Smooth muscle cell (in vitro differentiated cells): ENCODE results near the gene HOATZ. TPM values are rescaled to one million over a fixed set of nuclear protein-coding genes. Genes with fewer than 3 reads are reported as not detected.
A peak's percentile ranks its signal among the peaks of the same experiment; 100 is the strongest.

Experiments used
- DNase-seq: peaks from one replicate; lab custom pipeline; 2025; ENCODE audit not compliant: unreplicated experiment; lab: John Stamatoyannopoulos, UW
- H2AFZ ChIP-seq: fragments of 200-600 bp; sonication (generic); 2 replicates; pipeline ENCODE4 v1.6.0; 2016; ENCODE audit warnings: antibody characterized with exemption, low read depth, mild to moderate bottlenecking
- H3F3A ChIP-seq: fragments of 200-600 bp; sonication (generic); 2 replicates; pipeline ENCODE4 v1.6.0; 2017; ENCODE audit warnings: antibody characterized with exemption, low read depth
- H3K27ac ChIP-seq: fragments of 200-600 bp; sonication (generic); 2 replicates; pipeline ENCODE4 v1.5.1; 2016; ENCODE audit warnings: low read depth, mild to moderate bottlenecking
- H3K27me3 ChIP-seq: fragments of 200-600 bp; sonication (generic); 2 replicates; pipeline ENCODE4 v1.6.1; 2016; ENCODE audit warnings: low read depth, mild to moderate bottlenecking
- H3K36me3 ChIP-seq: fragments of 200-600 bp; sonication (generic); 2 replicates; pipeline ENCODE4 v1.5.1; 2016; ENCODE audit warnings: low read depth
- H3K4me1 ChIP-seq: fragments of 200-600 bp; sonication (generic); 2 replicates; pipeline ENCODE4 v1.5.1; 2016; ENCODE audit warnings: low read depth
- H3K4me2 ChIP-seq: fragments of 200-600 bp; sonication (generic); 2 replicates; pipeline ENCODE4 v1.6.0; 2016; ENCODE audit warnings: mild to moderate bottlenecking
- H3K4me3 ChIP-seq: fragments of 200-600 bp; sonication (generic); 2 replicates; pipeline ENCODE4 v1.5.1; 2016; ENCODE audit warnings: mild to moderate bottlenecking
- H3K79me2 ChIP-seq: fragments of 200-600 bp; sonication (generic); 2 replicates; pipeline ENCODE4 v1.6.0; 2016; ENCODE audit warnings: low read depth, mild to moderate bottlenecking
- H3K9ac ChIP-seq: fragments of 200-600 bp; sonication (generic); 2 replicates; pipeline ENCODE4 v1.6.0; 2016; ENCODE audit warnings: low read depth
- H3K9me3 ChIP-seq: fragments of 200-600 bp; sonication (generic); replicated peaks from 2 replicates; pipeline ENCODE4 v1.5.1; 2016; ENCODE audit warnings: low read depth
- H4K20me1 ChIP-seq: fragments of 200-600 bp; sonication (generic); 2 replicates; pipeline ENCODE4 v1.6.0; 2016; ENCODE audit warnings: low read depth
- CTCF ChIP-seq: fragments of 200-600 bp; sonication (generic); IDR thresholded peaks from 2 replicates; pipeline ENCODE4 v1.5.1; 2017; ENCODE audit warnings: borderline replicate concordance, mild to moderate bottlenecking, antibody characterized with exemption; ENCODE audit not compliant: insufficient read depth, poor library complexity, severe bottlenecking
- WGBS: methylation state at CpG from one replicate; pipeline ENCODE4 v1.1.7; 2016; ENCODE audit warnings: low lambda C conversion rate; 5-methylcytosine and 5-hydroxymethylcytosine counted together
- polyA plus RNA-seq: library from polyadenylated mRNA; unstranded; fragments of >200 nt; fragmentation: Nextera tagmentation; extraction: Ambion mirVana; gene quantifications from 2 replicates; pipeline ENCODE4 v1.2.1, GENCODE V29; 2016
- total RNA-seq: library from RNA; depleted of rRNA; stranded (reverse); fragments of >200 nt; gene quantifications from 2 replicates; pipeline ENCODE4 v1.2.3, GENCODE V29; 2014

HOATZ gene
- total and polyA plus RNA-seq, 2 experiments from 2014 or later, result 0.85 to 1.2 TPM

GRCh38 chr11:111530091-111530490, 15.5 kb downstream of the HOATZ start:
- Histone ChIP-seq H3F3A (peaks cover 22% of the 10 kb centered on the region), H2AFZ (no peak overlapping the region), H3K4me3 (no peak overlapping the region), H3K36me3 (no peaks in the 10 kb centered on the region), H3K9ac (no peak overlapping the region), H3K4me2 (peak overlapping the region; percentile 79), H3K27ac (peak overlapping the region; percentile 95), H3K9me3 (no peaks in the 10 kb centered on the region), H3K79me2 (no peaks in the 10 kb centered on the region), H3K4me1 (peaks cover 27% of the 10 kb centered on the region), H3K27me3 (no peaks in the 10 kb centered on the region), H4K20me1 (no peaks in the 10 kb centered on the region)
- TF ChIP-seq CTCF, result no peak
- DNase-seq, result no peak
- 15% methylated on average over 3 of the region's 3 CpGs for WGBS

- Histone ChIP-seq H3K4me2 (peak overlapping the region; percentile 79), H3K4me1 (peaks cover 27% of the 10 kb centered on the region), H3F3A (peaks cover 20% of the 10 kb centered on the region), H3K9ac (peak overlapping the region; percentile 45), H3K27me3 (no peaks in the 10 kb centered on the region), H4K20me1 (no peaks in the 10 kb centered on the region), H3K27ac (peak overlapping the region; percentile 95), H3K9me3 (no peaks in the 10 kb centered on the region), H2AFZ (no peak overlapping the region), H3K79me2 (no peaks in the 10 kb centered on the region), H3K36me3 (no peaks in the 10 kb centered on the region), H3K4me3 (no peak overlapping the region)
- no peak for DNase-seq
- TF ChIP-seq CTCF, result no peak
These were observed 16.6 kb downstream of the HOATZ start for GRCh38 chr11:111531136-111531535.

GRCh38 chr11:111531687-111532364, 17.2 kb downstream of the HOATZ start:
- H3K27me3 ChIP-seq, result no peaks in the 10 kb centered on the region
- 47% methylated on average over 9 of the region's 9 CpGs for WGBS
- H3K4me2 ChIP-seq, result peak overlapping the region; percentile 79
- H2AFZ ChIP-seq, result no peak overlapping the region
- H3K9ac ChIP-seq, result no peak overlapping the region
- no peak overlapping the region for H3K4me3 ChIP-seq
- no peak for TF ChIP-seq CTCF
- H3K27ac ChIP-seq, result peak overlapping the region; percentile 95
- DNase-seq, result no peak
- H3F3A ChIP-seq, result peaks cover 20% of the 10 kb centered on the region
- no peaks in the 10 kb centered on the region for H3K9me3 ChIP-seq
- no peaks in the 10 kb centered on the region for H3K36me3 ChIP-seq
- no peaks in the 10 kb centered on the region for H3K79me2 ChIP-seq
- no peaks in the 10 kb centered on the region for H4K20me1 ChIP-seq
- peaks cover 27% of the 10 kb centered on the region for H3K4me1 ChIP-seq

- Histone ChIP-seq H3K4me3 (no peak overlapping the region), H2AFZ (no peak overlapping the region), H3K9me3 (no peaks in the 10 kb centered on the region), H3K27ac (peak overlapping the region; percentile 95), H3K4me2 (peak overlapping the region; percentile 60), H4K20me1 (no peaks in the 10 kb centered on the region), H3K36me3 (no peaks in the 10 kb centered on the region), H3K9ac (no peak overlapping the region), H3K4me1 (peaks cover 27% of the 10 kb centered on the region), H3K27me3 (no peaks in the 10 kb centered on the region), H3K79me2 (no peaks in the 10 kb centered on the region), H3F3A (peaks cover 20% of the 10 kb centered on the region)
- no peak for DNase-seq
- TF ChIP-seq CTCF, result no peak
- 79% methylated on average over 5 of the region's 5 CpGs for WGBS
These were observed 17.8 kb downstream of the HOATZ start for GRCh38 chr11:111532365-111532709.
